Measurements from ENCODE around the gene CAMTA1.
A peak's percentile ranks its signal among the peaks of the same experiment; 100 is the strongest.

Gene CAMTA1

GRCh38 chr1:7644961-7645750, 859.9 kb downstream of the CAMTA1 start:
- no peak overlapping the region for H3K4me3 ChIP-seq (ENCODE audit: low read depth, low read length)
- no peak for TF ChIP-seq CTCF (IDR thresholded peaks at IDR 0.05; ENCODE audit: borderline replicate concordance, insufficient read depth, low read depth, low read length)

DNA sequence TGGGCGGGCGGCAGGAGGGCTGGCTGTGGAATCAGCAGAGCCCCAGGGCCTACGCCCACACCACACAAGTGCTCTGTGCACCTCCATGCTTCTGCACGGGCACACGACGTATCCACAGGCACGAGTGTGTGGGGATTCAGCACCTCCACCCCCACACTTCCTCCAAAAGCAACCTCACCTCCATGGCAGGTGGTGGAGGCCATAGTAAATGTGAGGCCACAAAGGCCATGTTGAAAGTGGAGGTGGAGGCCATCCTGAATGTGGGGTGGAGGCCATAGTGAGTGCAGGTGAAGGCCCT, 860.4 kb downstream of the CAMTA1 start:
- TF ChIP-seq CTCF (IDR thresholded peaks at IDR 0.05; ENCODE audit: borderline replicate concordance, insufficient read depth, low read depth, low read length), result no peak
- no peak overlapping the region for H3K4me3 ChIP-seq (ENCODE audit: low read depth, low read length)

GRCh38 chr1:7646164-7646563, 860.9 kb downstream of the CAMTA1 start:
- no peak for TF ChIP-seq CTCF (IDR thresholded peaks at IDR 0.05; ENCODE audit: borderline replicate concordance, insufficient read depth, low read depth, low read length)
- H3K4me3 ChIP-seq (ENCODE audit: low read depth, low read length), result no peak overlapping the region

- TF ChIP-seq CTCF (IDR thresholded peaks at IDR 0.05; ENCODE audit: borderline replicate concordance, insufficient read depth, low read depth, low read length), result peak; percentile 88
- no peak overlapping the region for H3K4me3 ChIP-seq (ENCODE audit: low read depth, low read length)
Observed at GRCh38 chr1:7646981-7647901, 862.0 kb downstream of the CAMTA1 start.

DNA sequence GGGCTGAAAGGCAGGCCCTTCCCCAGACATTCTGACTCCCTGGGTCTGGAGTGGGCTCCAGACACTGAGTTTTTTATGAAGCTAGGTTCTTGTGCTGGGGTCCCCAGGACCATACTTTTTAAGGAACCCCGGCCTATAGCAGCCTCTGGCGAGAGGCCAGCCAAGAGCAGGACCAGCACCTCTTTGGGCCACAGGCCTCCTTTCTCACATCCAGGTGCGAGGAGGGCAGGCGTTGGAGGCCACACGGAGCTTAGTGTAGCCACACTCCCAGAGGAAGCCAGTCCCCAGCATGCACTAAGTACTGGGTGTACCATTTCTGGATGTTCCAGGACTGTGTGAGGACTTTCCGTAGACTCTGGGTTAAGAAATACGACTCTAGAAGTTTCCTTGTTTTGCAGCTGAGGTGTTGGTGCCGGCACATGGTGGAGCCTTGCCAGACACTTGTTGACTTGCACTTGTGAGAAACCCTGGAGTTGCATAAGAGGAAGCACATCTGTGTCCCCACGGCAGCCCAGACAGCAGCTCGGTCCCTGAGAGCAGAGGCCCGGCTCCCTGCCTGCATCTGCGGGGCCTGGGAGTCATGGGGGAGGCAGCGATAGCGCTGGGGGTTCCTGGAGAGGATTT, 863.6 kb downstream of the CAMTA1 start:
- H3K4me3 ChIP-seq (ENCODE audit: low read depth, low read length), result no peak overlapping the region
- TF ChIP-seq CTCF (IDR thresholded peaks at IDR 0.05; ENCODE audit: borderline replicate concordance, insufficient read depth, low read depth, low read length), result no peak

DNA sequence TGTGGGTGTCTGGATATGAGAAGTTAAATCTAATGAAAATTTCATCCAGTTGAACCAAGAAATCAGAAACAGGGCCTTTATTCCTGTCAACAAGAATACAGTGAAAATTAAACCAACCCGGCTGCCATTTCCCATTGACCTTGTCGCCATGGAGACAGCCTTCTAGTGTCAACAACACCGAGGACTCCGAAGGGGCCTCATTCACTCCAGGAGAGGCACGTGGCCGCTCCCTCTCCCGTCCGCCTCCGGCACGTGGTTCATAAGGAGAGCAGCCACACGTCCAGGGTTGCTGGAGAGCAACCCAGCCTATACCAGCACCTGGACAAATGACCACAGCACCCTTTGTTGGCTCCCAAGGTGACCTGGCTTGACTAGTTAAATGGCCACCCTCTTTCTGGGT, 865.5 kb downstream of the CAMTA1 start:
- no peak overlapping the region for H3K4me3 ChIP-seq (ENCODE audit: low read depth, low read length)
- no peak for TF ChIP-seq CTCF (IDR thresholded peaks at IDR 0.05; ENCODE audit: borderline replicate concordance, insufficient read depth, low read depth, low read length)
